ENCODE results near the gene GPR158. TPM values are rescaled to one million over a fixed set of nuclear protein-coding genes. Genes with fewer than 3 reads are reported as not detected.

GPR158 gene
- total RNA-seq, 1 experiment from 2014 or later: 2.9 TPM

- H3K27me3 ChIP-seq (ENCODE audit: insufficient read depth, low read length): no peaks in the 10 kb centered on the region
- ATAC-seq (no peak), DNase-seq (ENCODE audit: low read depth, low spot score) (no peak)
- H3K9me2 ChIP-seq (ENCODE audit: insufficient read depth): no peaks in the 10 kb centered on the region
- POLR2A ChIA-PET: no interaction called here
- H3K9ac ChIP-seq (ENCODE audit: low read length): no peak overlapping the region
- H3K4me2 ChIP-seq (ENCODE audit: low read length): no peak overlapping the region
- no peaks in the 10 kb centered on the region for H3K79me2 ChIP-seq (ENCODE audit: insufficient read depth, low read length)
- TF ChIP-seq EGR1 (IDR thresholded peaks at IDR 0.05; ENCODE audit: low read depth) (no peak), JUND (IDR thresholded peaks at IDR 0.05) (no peak)
- BruUV-seq (replicated peaks): no TSS peak
- RAD21 ChIA-PET (ENCODE audit: low non-redundant PET in 1 of 2, low total read pairs in 2 of 2, uncharacterized antibody in 2 of 2, unreplicated experiment in 2 of 2): no interaction called here
- no peaks in the 10 kb centered on the region for H4K20me1 ChIP-seq (ENCODE audit: insufficient read depth)
- no peaks in the 10 kb centered on the region for H3K36me3 ChIP-seq (ENCODE audit: control insufficient read depth in 1 of 2, insufficient read depth in 2 of 2, low read length in 2 of 2)
- no peak overlapping the region for H3K27ac ChIP-seq (ENCODE audit: low read depth, low read length)
- CTCF ChIA-PET: no interaction called here
- no peaks in the 10 kb centered on the region for H3K9me3 ChIP-seq (ENCODE audit: control insufficient read depth in 1 of 2, insufficient read depth in 1 of 2, low read depth in 1 of 2, low read length in 2 of 2)
- intact Hi-C loops (cut with micrococcal nuclease): no loop called here
- no peak overlapping the region for H3K4me3 ChIP-seq (replicated peaks in 1 of 2; ENCODE audit: low read depth in 1 of 2, low read length in 2 of 2)
- no peak overlapping the region for H2AFZ ChIP-seq (ENCODE audit: low read depth, low read length, poor library complexity, severe bottlenecking)
- H3K4me1 ChIP-seq (ENCODE audit: control insufficient read depth in 1 of 2, insufficient read depth in 2 of 2, low read length in 2 of 2): no peaks in the 10 kb centered on the region
Measured at GRCh38 chr10:25578061-25578460, 403.3 kb downstream of the GPR158 start.

- H3K79me2 ChIP-seq (ENCODE audit: insufficient read depth, low read length): no peaks in the 10 kb centered on the region
- H3K36me3 ChIP-seq (ENCODE audit: control insufficient read depth in 1 of 2, insufficient read depth in 2 of 2, low read length in 2 of 2): no peaks in the 10 kb centered on the region
- H3K4me3 ChIP-seq (replicated peaks in 1 of 2; ENCODE audit: low read depth in 1 of 2, low read length in 2 of 2): no peak overlapping the region
- no peak overlapping the region for H2AFZ ChIP-seq (ENCODE audit: low read depth, low read length, poor library complexity, severe bottlenecking)
- no peak for ATAC-seq
- H3K9me3 ChIP-seq (ENCODE audit: control insufficient read depth in 1 of 2, insufficient read depth in 1 of 2, low read depth in 1 of 2, low read length in 2 of 2): no peaks in the 10 kb centered on the region
- no peaks in the 10 kb centered on the region for H3K9me2 ChIP-seq (ENCODE audit: insufficient read depth)
- no peaks in the 10 kb centered on the region for H3K4me1 ChIP-seq (ENCODE audit: control insufficient read depth in 1 of 2, insufficient read depth in 2 of 2, low read length in 2 of 2)
- ChIA-PET CTCF (no interaction called here), RAD21 (ENCODE audit: low non-redundant PET in 1 of 2, low total read pairs in 2 of 2, uncharacterized antibody in 2 of 2, unreplicated experiment in 2 of 2) (no interaction called here), POLR2A (no interaction called here)
- no peaks in the 10 kb centered on the region for H3K27me3 ChIP-seq (ENCODE audit: insufficient read depth, low read length)
- no peak overlapping the region for H3K27ac ChIP-seq (ENCODE audit: low read depth, low read length)
- DNase-seq (ENCODE audit: low read depth, low spot score): no peak
- TF ChIP-seq EZH2phosphoT487 (IDR thresholded peaks at IDR 0.05; ENCODE audit: borderline replicate concordance) (no peak), MAX (IDR thresholded peaks at IDR 0.05) (no peak), ZNF274 (IDR thresholded peaks at IDR 0.05; ENCODE audit: low read depth, low read length) (no peak), SP1 (IDR thresholded peaks at IDR 0.05; ENCODE audit: low read depth) (no peak), ZFX (IDR thresholded peaks at IDR 0.05) (no peak), EGR1 (IDR thresholded peaks at IDR 0.05; ENCODE audit: low read depth) (no peak), CEBPB (IDR thresholded peaks at IDR 0.05; ENCODE audit: low read depth) (no peak), EZH2 (IDR thresholded peaks at IDR 0.05) (no peak)
- TF ChIP-seq, protein P1, sequence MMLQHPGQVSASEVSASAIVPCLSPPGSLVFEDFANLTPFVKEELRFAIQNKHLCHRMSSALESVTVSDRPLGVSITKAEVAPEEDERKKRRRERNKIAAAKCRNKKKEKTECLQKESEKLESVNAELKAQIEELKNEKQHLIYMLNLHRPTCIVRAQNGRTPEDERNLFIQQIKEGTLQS (IDR thresholded peaks at IDR 0.05): no peak
- H4K20me1 ChIP-seq (ENCODE audit: insufficient read depth): no peaks in the 10 kb centered on the region
- intact Hi-C loops (cut with micrococcal nuclease): no loop called here
- BruUV-seq (replicated peaks): no TSS peak
- no peak overlapping the region for H3K4me2 ChIP-seq (ENCODE audit: low read length)
- no peak overlapping the region for H3K9ac ChIP-seq (ENCODE audit: low read length)
Measured at GRCh38 chr10:25582961-25583360, 408.2 kb downstream of the GPR158 start.
